COLO829 (cell line): Measurements from ENCODE around the gene B4GALT1.
"Not testable (repeated sequence)": the region's sequence is repeated elsewhere in the genome, so short reads cannot be mapped to it uniquely, and the experiment has no call there.

Experiments
- DNase-seq: peaks from one replicate; pipeline ENCODE4 v3.0.0; 2012; ENCODE audit warnings: low spot score

Gene B4GALT1

DNA sequence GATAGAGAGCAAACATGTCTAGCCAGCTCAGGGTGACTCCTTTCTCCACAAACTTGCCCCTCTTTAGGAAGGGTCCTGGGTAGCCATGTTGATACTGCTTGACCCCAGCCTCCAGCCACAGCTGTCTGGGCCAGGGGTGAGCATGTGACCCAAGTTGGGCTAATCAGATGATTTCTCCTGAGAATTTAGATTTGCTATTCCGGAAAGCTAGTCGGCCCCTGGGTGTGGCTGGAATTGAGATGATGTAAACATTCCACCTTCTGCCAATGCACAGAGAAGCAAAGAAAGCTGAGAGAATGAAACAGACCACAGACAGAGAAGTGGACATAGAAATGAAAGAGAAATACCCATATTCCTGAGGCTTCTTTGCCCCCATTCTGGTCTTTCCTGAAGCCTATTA, 17.8 kb upstream of the B4GALT1 start:
- no peak for DNase-seq

DNA sequence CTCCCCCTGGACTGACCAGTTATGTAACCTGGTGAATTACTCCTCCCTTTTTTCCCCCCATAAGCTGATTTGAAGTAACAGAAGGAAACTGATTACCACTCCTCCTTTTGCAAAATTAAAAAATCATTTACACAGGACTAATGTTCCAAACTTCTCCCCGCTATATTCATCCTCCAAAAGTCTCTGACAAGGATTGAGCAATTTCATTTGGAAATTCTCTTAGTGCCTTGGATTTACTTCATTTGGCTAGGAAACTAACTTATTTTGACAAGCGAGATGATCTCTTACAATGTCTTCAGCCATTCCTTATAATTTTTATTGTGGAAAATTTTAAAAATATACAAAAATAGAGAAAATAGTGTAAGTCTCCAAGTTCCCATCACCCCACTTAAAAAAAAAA, 15.4 kb upstream of the B4GALT1 start:
- no peak for DNase-seq

DNA sequence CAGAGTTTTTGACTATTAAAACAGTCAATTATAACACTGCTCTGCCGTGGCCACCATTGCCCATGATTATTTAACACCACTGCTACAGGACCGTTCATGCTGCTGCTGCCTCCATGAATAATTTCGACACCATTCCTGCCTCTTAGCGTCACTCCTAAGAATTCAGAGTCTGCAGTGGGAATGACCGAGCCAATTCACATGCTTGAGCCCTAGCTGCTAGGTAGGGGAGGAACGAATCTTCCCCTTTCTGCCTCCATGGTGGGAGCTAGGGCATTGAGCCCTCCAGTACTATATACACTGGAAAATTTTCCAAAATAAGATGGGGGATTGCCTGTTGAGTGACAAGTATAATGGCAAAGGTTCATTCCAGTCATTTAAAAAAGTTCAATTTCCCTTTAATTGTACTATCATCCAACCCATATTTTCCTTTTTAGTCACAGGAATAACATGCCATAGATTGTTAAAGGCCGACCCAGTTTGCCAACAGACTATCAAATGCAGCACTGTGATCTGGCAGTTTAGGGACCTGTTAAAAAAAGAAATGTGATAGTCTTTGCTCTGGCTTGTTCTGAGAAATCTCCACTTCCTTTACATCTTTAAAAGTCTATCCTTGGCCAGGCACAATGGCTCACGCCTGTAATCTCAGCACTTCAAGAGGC, 13.5 kb upstream of the B4GALT1 start:
- DNase-seq = no peak

DNA sequence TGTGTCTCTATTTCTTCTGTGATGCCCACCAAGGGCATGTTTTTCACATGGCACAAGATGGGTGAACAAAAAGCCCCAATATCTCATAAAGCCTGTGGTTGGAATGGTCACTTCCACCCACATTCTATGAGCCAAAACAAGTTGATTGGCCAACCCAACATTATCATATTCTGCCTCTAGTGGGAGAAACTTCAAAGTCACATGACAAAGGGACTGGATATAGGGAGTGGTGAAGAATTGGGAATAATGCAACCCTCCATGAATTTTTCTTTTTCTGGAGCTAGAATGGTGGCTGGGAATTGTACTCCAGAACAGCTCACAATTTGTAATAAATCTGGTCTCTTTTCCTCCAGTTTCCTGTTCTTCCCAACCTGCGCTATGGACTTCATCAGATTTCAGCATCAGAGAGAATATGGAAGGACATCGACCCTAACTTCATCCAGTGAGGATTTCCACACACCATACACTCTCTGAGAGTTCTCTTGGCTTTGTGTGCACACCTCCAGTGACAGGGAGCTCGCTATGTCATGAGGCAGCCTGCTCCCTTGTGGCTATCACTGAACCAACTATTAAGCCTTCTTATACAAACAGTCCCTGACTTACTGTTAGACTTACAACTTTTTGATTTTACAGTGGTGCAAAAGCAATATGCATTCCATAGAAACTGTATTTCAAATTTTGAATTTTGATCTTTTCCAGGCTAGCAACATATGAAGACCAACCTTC, 12.0 kb upstream of the B4GALT1 start:
- DNase-seq = no peak

DNA sequence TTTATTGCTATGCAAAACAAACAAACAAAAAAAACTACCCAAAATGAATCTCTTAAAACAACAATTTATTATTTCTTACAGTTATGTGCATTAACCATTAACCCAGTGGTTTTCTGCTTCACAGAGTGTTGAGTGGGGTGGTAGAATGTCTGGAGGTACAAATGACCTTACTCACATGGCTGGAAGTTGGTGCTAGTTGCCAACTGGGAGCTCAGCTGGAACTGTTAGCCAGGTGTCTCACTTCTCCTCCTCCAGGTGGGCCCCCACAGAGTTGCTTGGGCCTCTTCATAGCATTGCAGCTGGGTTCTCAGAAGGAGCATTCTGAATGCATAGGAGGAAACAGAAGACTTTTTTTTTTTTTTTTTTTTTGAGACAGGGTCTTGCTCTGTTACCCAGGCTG, 10.5 kb upstream of the B4GALT1 start:
- no peak for DNase-seq

DNA sequence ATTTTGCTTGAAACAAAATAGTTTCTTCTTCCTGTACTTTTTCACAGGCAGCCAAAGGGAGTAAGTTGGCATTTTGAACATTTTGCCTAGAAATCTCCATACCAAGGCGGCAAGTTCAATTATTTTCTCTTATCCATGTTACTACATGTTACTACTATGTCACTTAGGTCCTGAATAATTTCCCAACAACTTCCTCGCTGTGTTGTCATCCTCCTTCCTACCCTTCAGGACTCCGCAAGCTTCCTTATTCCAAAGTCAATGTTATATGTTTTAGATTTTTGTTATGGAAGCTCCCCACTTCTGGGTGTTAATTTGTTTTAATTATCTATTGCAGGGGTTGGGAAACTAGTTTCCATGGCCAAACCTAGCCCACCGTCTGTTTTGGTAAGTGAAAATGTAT, 9.9 kb upstream of the B4GALT1 start:
- DNase-seq = no peak

DNA sequence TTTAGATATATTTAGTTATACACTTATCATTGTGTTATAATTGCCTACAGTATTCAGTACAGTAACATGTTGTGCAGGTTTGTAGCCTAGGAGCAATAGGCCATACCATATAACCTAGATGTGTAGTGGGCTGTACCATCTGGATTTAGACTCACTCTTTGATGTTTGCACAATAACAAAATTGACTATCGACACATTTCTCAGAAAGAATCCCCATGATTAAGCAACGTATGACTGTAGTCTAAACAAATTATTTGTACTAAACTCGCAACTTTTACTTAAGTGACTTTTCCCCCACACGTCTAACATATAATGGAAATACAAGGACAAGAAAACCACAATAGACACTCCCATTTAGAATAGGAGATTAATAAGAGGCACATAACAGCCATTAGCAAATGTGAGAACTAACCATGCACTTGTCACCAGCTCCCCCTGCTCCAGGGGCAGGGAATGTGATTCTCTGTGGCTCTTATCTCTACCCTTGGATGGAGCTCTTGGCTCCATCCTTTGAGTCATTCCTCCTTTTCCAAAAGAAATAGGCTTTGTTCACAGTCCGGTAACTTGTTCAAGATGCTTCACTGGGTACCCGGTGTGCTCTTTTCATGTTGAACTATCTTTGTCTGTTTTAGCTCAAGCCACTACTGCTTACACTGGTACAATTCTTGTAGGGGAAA, 8.7 kb upstream of the B4GALT1 start:
- no peak for DNase-seq

DNA sequence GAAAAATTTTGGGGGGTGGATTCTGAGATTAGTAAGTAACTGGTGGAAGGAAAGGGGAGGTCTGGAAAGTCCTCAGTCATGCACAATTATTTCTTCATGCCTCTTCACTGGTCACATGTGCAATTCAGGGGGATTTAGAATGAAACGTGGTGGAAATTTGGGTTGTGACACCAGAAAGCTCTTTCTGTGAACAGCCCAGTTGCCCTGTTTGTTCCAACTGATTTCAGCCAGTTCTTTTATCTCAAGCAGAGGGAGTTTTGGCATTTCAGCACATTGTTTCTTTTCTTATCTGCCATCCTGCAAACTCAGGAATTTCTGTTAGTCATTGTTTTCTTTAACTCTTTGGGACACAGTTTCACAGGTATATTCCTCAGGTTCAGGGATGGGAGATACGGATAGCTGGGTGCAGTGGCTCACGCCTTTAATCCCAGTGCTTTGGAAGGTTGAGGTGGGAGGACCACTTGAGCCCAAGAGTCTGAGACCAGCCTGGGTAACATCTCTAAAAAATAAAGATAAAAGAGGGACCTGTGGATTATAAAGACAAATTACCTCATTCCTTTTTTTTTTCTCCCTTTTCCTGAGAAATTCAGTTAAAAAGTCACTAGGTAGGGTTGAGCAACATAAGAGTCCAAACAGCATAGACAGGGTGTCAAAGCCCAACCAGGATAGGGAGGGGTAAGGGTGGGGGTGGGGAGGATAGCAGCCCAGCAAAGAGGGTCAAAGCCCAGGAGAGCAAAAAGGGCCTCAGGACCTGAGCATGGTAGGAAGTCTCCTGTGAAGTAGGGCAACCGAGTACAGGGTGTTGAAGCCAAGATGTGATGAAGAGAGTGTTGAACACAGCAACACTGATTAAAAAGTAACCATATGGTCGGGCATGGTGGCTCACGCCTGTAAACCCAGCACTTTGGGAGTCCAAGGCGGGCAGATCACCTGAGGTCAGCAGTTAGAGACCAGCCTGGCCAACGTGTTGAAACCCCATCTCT, 5.4 kb upstream of the B4GALT1 start:
- DNase-seq = no peak

DNA sequence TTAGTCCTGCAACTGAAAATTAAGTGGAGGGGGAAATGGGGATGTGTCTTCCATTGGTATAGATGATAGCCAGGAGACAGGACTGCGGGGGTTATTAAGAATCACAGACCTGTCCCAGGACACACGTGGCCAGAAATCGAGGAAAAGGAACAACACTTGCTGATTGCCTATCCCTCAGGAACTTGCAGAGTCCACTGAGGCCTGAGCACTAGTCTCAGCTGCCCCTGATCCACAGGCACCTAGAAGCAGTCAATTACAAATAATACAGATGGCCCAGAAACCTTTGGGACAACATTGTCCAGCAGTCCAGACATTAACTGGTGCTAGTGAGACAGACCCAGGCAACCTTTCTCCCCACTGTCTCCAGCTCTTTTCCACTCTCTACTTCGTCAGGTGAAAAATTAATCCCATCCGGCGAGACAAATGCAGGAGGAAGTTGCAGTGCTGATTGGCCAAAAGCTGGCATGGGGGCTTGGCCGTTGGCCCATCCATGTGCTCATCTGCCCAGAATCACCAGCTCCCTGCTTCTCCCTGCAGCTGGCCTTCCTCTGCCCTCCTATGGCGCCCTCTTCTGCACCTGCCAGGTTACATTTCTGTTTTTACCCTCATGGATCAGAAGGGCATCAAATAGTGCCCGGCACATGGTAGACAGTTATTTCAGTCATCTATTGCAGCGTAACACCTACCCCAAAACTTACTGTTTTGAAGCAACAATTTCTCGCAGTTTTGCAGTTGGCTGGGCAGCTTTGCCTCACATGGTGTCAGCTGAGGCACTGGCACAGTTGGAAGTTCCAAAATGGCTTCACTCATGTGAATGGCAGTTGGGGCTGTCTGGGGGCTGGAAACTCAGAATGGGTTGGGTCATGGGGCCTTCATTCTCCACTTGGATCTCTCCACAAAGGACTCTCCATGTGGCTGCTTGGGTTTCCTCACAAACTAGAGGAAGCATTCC, 3.6 kb upstream of the B4GALT1 start:
- peak; percentile 48 for DNase-seq

DNA sequence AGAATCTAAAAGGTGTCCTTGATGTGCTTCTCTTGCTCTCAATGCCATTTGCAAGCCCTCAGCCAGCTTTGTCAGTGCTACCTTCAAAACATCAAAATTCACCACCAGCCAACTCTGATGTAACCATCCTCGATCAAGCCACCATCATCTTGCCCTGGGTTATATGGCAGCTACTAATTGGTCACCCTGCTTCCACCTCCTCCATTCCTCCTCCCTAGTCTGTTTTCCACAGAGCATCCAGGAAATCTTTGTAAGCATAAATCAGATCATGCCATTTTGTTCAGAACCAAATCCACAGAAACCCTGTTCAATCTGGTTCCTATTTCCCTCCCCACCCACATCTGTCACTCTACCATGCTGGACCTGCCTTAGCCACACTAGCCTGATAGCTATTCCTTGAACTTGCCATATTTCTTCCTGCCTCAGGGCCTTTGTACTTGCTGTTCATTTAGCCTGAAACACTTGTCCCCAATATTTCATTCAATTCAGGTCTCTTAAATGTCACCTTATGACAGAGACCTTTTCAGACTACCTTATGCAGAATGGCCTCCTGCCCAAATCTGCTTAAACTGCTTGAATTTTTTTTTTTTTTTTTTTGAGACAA, 1.9 kb upstream of the B4GALT1 start:
- DNase-seq = no peak

DNA sequence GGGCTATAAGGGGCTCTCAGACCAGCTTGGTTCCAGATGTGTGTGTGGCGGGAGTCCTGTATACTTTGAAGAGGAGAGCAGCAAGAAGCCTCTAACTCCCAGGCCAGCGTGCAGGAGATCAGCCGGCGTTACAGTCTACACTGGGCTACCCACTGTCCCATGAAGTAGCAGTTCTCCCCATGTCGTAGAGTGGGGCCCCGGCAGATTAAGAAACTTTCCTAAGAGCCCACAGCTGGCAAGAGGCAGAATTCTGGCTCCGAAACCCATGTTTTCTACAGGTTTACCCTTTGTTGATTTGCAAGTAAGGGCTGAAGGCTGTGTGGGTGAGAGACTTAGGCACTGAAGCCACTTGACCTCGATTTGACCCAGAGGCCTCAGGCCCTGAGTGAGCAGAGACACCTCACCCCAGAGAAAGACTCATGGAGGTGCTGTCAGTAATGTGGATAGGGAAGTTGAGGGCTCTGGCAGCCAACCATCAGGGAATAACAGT, 881 bp upstream of the B4GALT1 start:
- DNase-seq = no peak

DNA sequence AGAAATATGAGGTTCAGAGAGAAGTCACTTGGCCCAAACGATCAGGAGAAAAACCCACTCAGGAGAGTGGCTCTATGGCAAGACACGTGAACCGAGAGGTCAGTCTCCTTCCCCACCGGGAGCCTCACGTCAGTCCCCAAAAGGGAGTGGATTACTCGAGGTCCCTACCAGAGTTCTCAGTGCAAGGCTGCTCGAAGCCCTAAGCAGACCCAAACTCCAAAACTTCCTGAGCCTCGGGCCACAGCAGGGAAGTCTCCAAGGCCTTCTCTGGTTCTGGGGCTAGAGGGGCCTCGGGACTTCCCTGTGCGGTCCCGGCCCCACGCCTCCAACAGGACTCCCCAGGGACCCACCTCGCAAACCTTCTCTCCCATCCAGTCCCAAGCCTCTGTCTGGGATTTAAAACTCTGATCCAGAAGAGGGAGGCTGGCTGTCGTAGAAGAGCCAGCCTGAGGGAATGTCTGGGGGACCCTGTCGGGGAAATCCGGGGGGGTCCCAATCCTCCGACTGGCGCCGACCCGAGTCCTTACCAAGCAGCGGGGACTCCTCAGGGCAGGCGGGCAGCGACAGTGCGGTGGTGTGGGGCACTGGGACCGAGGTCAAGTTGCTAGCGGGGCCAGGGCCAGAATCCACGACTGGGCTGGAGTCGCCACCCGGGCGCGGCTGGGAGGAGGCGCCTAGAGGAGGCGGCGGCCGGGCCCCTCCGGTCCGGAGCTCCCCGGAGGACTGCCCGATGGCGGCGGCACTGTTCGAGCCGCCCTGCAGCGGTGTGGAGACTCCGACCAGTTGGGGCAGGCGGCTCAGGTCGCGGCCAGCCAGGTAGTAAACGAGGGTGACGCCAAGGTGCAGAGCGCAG, 679 bp downstream of the B4GALT1 start:
- DNase-seq = no peak

DNA sequence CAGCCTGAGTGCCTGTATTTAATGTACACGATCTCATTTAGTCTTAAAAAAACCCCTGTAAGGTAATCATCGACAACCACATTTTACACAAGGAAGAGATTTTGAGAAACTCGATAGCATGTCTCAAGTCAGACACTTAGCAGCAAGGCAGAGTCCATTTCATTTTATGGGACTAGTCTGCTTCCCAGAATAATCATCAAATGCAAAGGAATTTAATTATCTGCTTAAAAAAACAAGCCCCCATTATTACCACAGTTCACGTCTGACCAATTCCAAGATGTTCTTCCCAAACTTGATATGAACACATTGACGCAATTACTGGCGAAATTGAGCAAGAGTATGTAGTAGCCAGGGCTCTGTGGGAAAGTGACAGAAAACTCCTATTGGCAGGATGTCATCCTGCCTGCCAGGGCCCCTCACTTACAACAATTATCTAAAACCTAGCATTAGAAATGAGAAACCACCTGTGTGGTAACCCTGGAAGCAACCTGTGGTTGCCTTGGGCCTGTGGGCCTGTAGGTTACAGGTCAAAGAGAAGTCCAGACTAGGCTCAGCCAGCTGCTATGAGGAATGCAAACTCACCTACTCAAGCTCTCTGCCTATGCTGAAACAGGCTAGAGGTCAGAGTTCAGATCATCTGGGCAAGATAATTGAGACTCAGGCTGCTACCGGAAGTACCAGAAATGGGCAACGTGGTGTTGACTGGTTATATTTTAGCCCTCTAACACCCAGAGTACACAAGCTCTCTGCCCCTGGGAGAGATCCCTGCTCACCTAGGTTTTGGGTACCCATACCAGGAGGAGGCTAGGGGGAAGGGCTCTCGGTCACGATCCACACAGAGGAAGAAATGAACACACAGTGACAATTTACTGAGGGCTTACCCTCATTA, 1.6 kb downstream of the B4GALT1 start:
- DNase-seq = no peak

DNA sequence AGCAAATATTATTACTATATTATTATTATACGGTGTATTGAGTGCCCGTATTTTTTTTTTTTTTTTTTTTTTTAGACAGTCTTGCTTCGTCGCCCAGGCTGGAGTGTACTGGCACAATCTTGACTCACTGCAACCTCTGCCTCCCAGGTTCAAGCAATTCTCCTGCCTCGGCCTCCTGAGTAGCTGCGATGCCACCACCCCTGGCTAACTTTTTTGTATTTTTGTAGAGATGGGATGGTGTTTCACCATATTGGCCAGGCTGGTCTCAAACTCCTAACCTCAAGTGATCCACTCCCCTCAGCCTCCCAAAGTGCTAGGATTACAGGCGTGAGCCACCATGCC, 2.2 kb downstream of the B4GALT1 start:
- DNase-seq = not testable (repeated sequence)

DNA sequence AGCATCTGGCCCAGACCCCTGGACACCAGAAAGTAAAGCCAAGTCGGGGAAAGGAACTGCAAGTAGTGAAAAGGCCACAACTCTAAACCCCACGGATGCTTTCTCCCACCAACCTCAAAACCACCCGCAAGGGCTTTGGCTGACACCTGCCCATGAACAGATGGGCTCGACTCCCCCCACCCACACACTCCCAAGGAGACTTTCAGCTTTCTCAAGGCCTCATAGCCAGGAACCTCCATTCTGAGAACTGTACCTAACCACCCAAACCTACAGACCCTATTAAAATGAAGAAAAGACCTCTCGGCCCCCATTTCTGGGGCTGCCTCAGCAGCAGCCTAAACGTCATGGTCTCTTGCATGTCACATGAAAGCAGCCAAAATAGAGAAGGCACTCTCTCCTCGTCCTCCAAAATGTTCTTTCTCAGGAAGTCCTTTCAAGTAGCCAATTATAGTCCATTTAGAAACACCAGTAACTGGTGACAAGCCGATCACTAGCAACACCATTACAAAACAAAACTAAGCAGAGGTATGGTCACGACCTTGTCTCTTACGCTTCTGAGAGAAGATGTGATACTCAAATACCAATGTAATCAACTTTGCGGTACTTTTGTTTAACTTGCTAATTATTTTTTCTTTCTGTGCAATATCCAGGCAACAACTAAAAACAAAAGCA, 2.9 kb downstream of the B4GALT1 start:
- no peak for DNase-seq

DNA sequence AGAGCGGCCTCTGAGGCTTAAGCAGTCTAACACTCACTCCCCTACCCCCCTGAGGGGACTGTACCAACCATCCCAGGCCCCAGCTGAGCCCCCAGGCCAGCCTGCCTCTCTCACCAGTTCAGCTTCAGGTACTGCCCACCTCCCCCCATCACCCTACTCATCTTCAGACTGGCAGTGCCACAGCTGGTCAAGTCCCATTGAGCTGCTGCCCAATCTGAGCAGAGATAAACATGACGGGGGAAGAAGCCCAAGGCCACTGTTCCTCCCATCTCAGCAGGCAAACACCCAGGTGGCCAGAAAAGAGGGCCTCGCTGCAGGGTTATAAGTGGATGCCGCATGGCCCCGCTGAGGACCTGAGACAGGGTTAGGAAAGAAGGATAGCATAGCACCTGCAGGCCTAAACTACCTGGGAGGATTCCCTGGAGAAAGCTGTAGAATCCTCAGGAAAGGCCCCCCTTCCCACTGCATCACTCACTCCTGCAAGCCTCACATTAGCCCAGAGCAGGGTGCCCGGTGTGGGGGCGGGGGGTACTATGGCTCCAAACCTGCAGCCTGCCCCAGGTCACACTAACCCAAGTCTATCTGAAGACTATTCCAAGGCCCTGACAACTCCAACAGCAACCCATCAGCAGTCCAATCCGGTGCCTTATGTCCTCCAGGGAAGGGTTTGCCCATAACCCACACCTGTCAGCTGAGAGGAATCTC, 3.6 kb downstream of the B4GALT1 start:
- no peak for DNase-seq

DNA sequence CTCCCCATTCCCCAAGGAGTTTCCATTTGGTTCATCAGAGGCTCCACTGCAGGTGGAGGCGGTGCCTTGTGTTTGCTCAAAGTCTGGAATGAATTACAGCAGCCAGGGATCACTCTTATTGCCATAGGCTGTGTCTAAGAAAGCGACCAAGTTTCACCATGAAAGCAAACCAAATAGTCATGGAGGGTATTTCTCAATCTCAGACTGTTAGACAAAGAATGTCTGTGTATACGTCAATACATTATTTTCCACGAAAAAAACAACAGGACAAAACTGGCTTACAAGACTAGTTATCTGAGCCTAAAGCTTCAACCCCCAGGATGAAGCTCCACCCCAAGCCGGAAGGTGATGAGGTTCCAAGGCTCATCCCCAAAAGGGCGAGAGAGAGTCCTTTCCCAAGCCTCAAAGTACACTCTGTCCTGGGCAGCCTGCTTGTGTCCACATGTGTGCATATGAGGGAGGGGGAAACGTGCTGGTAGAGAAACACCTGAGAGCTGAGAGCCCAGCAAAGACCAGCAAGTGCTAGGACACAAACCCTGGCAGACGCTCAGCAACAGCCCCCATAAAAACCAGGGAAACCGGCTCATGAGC, 4.3 kb downstream of the B4GALT1 start:
- peak; percentile 72 for DNase-seq
